Keratinocyte (primary cell): ENCODE results near the gene CD164L2. TPM values are rescaled to one million over a fixed set of nuclear protein-coding genes. Genes with fewer than 3 reads are reported as not detected.

Experiments used
- DNase-seq: peaks from one replicate; pipeline ENCODE4 v3.0.0-alpha.2; 2011; ENCODE audit warnings: low read depth, missing footprints, low spot score
- FAIRE-seq: peaks from 2 replicates; lab custom pipeline; 2011; peaks lifted over from hg19 to GRCh38; lab: Jason Lieb, UNC
- H2AFZ ChIP-seq: 2 replicates; pipeline ENCODE4 v1.6.0; 2012; ENCODE audit warnings: low read length, control low read depth, inconsistent platforms; ENCODE audit not compliant: control insufficient read depth
- H3K27ac ChIP-seq: 2 replicates; pipeline ENCODE4 v1.5.1; 2011; ENCODE audit warnings: low read length; ENCODE audit not compliant: control insufficient read depth, insufficient read depth
- H3K27me3 ChIP-seq: 3 replicates; pipeline ENCODE4 v1.6.0; 2011; ENCODE audit warnings: low read length; ENCODE audit not compliant: control insufficient read depth, insufficient read depth; ENCODE audit errors: extremely low read depth
- H3K36me3 ChIP-seq, 2 experiments: 2 replicates in 1 of 2; 3 replicates in 1 of 2; pipeline ENCODE4 v1.5.1; 2011; ENCODE audit warnings: low read length in 2 of 2, mild to moderate bottlenecking in 1 of 2; ENCODE audit not compliant: control insufficient read depth in 2 of 2, insufficient read depth in 2 of 2; ENCODE audit errors: extremely low read depth in 1 of 2
- H3K4me1 ChIP-seq: 3 replicates; pipeline ENCODE4 v1.5.1; 2011; ENCODE audit warnings: low read length; ENCODE audit not compliant: control insufficient read depth, insufficient read depth; ENCODE audit errors: extremely low read depth
- H3K4me2 ChIP-seq: 3 replicates; pipeline ENCODE4 v1.6.0; 2011; ENCODE audit warnings: low read depth, low read length; ENCODE audit not compliant: control insufficient read depth, insufficient read depth; ENCODE audit errors: extremely low read depth
- H3K4me3 ChIP-seq, 3 experiments: fragments of 200-600 bp in 1 of 3; sonication (generic) in 1 of 3; 2 replicates in 2 of 3; 3 replicates in 1 of 3; pipeline ENCODE4 v1.5.1; 2011 to 2016; ENCODE audit warnings: low read length in 3 of 3, mild to moderate bottlenecking in 3 of 3, control low read depth in 2 of 3, inconsistent platforms in 1 of 3, low read depth in 1 of 3, mixed read lengths in 1 of 3, mixed run types in 1 of 3, moderate library complexity in 1 of 3; ENCODE audit not compliant: control insufficient read depth in 2 of 3, insufficient read depth in 2 of 3; ENCODE audit errors: extremely low read depth in 1 of 3
- H3K79me2 ChIP-seq: 2 replicates; pipeline ENCODE4 v1.6.0; 2012; ENCODE audit warnings: low read length; ENCODE audit not compliant: control insufficient read depth, insufficient read depth
- H3K9ac ChIP-seq: 3 replicates; pipeline ENCODE4 v1.6.0; 2011; ENCODE audit warnings: low read length; ENCODE audit not compliant: control insufficient read depth, insufficient read depth; ENCODE audit errors: extremely low read depth
- H3K9me1 ChIP-seq: 3 replicates; pipeline ENCODE4 v1.6.0; 2011; ENCODE audit warnings: low read length; ENCODE audit not compliant: control insufficient read depth, insufficient read depth; ENCODE audit errors: extremely low read depth
- H3K9me3 ChIP-seq: 2 replicates; pipeline ENCODE4 v1.5.1; 2012; ENCODE audit warnings: low read depth, low read length; ENCODE audit not compliant: control insufficient read depth
- H4K20me1 ChIP-seq: 3 replicates; pipeline ENCODE4 v1.6.0; 2011; ENCODE audit warnings: low read length; ENCODE audit not compliant: control insufficient read depth, insufficient read depth; ENCODE audit errors: extremely low read depth
- EZH2 ChIP-seq: IDR thresholded peaks from one replicate; pipeline ENCODE4 v1.6.1; 2012; ENCODE audit warnings: inconsistent platforms, mild to moderate bottlenecking, low read length, moderate library complexity
- dilution Hi-C: fragments of 300-500 bp; cut with MboI; formaldehyde crosslinking; loops from one replicate; pipeline ENCODE4 v1.7.0; 2020; ENCODE audit warnings: low sequenced_read_pairs; ENCODE audit not compliant: extremely low pct_ligation_motif_present
- polyA plus RNA-seq, 5 experiments: library from polyadenylated mRNA; depleted of rRNA in 3 of 5; stranded (reverse) in 3 of 5; stranded (forward) in 1 of 5; unstranded in 1 of 5; fragments of >200 nt; gene quantifications; 1 replicate in 1 of 5; 2 replicates in 3 of 5; 3 replicates in 1 of 5; pipeline versions ENCODE4 v1.2.1 to v1.2.3, GENCODE V29; 2011 to 2012; ENCODE audit warnings: missing spikeins in 2 of 5, low read depth in 1 of 5, low replicate concordance in 1 of 5
- TF ChIP-seq, protein P1 (sequence below), 3 experiments: IDR thresholded peaks in 1 of 3; conservative IDR thresholded peaks in 1 of 3; optimal IDR thresholded peaks in 1 of 3; 2 replicates in 2 of 3; 3 replicates in 1 of 3; pipeline versions ENCODE3 to v1.5.1; 2011; ENCODE audit warnings: low read length in 3 of 3, mild to moderate bottlenecking in 3 of 3, moderate library complexity in 2 of 3, control low read depth in 1 of 3, inconsistent platforms in 1 of 3; ENCODE audit not compliant: insufficient read depth in 2 of 3; ENCODE audit errors: extremely low read depth in 1 of 3

CD164L2 gene
- polyA plus RNA-seq, 1 donor (not counting 4 experiments of a cell fraction or from before 2014, with no cell fraction given): 2.7 TPM

DNA sequence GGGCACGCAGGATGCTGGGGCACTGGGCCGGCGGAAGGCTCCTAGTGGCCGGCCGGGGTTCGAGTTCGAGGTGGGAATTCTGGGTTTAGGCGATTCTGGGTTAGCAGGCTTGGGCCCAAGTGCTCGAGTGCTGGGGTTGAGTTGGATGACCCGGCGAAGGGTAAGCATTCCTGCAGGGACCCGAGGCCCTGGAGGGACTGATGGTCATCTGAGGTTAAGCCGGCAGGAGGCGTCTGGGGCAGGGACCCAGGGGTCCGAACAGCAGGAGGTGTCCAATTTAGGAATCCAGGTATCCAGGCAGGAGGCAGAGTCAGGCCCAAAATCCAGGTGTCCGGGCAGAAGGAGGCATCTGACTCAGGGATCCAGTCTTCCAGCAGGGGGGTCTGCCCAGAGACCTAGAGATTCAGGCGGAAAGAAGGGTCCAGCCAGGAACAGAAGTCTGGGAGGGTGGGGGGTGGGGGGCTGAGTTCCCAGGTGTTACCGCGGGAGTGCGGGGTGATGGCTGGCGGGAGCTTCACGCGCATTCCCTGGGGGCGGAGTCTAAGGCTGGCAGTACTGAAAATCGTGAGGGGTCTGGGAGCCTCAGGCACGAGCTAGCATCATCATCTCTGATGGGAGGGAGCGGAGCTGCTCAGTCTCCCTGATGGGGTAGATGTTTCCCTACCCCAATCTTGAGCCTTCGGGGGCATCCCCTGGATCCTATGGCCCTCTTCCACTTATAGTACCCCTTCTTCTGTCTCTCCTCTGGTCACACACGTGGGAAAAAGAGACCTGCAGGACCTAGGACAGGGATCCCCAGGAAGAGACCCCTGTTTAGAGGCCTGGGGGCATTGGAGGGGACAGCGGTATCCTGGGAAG, 9.9 kb upstream of the CD164L2 start:
- Histone ChIP-seq H3K27me3 (no peaks in the 10 kb centered on the region), H3K9me3 (no peaks in the 10 kb centered on the region), H3K4me2 (peak overlapping the region; percentile 93), H3K79me2 (peaks cover 15% of the 10 kb centered on the region), H3K27ac (peak overlapping the region; percentile 81), H3K4me1 (peaks cover 21% of the 10 kb centered on the region), H3K36me3 (no peaks in the 10 kb centered on the region), H2AFZ (peak overlapping the region; percentile 74), H3K9ac (peak overlapping the region; percentile 90), H3K4me3 (peak overlapping the region; percentile 66 to 86 (median 84)), H4K20me1 (no peaks in the 10 kb centered on the region), H3K9me1 (no peaks in the 10 kb centered on the region)
- TF ChIP-seq, protein P1, sequence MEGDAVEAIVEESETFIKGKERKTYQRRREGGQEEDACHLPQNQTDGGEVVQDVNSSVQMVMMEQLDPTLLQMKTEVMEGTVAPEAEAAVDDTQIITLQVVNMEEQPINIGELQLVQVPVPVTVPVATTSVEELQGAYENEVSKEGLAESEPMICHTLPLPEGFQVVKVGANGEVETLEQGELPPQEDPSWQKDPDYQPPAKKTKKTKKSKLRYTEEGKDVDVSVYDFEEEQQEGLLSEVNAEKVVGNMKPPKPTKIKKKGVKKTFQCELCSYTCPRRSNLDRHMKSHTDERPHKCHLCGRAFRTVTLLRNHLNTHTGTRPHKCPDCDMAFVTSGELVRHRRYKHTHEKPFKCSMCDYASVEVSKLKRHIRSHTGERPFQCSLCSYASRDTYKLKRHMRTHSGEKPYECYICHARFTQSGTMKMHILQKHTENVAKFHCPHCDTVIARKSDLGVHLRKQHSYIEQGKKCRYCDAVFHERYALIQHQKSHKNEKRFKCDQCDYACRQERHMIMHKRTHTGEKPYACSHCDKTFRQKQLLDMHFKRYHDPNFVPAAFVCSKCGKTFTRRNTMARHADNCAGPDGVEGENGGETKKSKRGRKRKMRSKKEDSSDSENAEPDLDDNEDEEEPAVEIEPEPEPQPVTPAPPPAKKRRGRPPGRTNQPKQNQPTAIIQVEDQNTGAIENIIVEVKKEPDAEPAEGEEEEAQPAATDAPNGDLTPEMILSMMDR (optimal IDR thresholded peaks at IDR 0.05 in 1 of 3, IDR thresholded peaks at IDR 0.05 in 1 of 3, conservative IDR thresholded peaks at IDR 0.05 in 1 of 3; ENCODE audit: extremely low read depth in 1 of 3, insufficient read depth in 2 of 3, low read length in 3 of 3): peak in 2 of 3 experiments; percentile 29 to 32
- TF ChIP-seq EZH2: no peak
- no peak for DNase-seq
- FAIRE-seq: no peak
- dilution Hi-C loops: no loop called here

- Histone ChIP-seq H3K27ac (peak within 1 kb of the TSS; percentile 81), H3K4me1 (peaks cover 21% of the 10 kb centered on the region), H3K79me2 (peaks cover 15% of the 10 kb centered on the region), H3K4me2 (peak within 1 kb of the TSS; percentile 93), H3K4me3 (peak within 1 kb of the TSS; percentile 66 to 86 (median 84)), H3K9me1 (no peaks in the 10 kb centered on the region), H3K27me3 (no peaks in the 10 kb centered on the region), H3K9me3 (no peaks in the 10 kb centered on the region), H2AFZ (peak within 1 kb of the TSS; percentile 84), H3K36me3 (no peaks in the 10 kb centered on the region), H3K9ac (peak within 1 kb of the TSS; percentile 90), H4K20me1 (no peaks in the 10 kb centered on the region)
- peak; percentile 68 for DNase-seq
- TF ChIP-seq EZH2: no peak
- TF ChIP-seq, protein P1 (optimal IDR thresholded peaks at IDR 0.05 in 1 of 3, IDR thresholded peaks at IDR 0.05 in 1 of 3, conservative IDR thresholded peaks at IDR 0.05 in 1 of 3; ENCODE audit: extremely low read depth in 1 of 3, insufficient read depth in 2 of 3, low read length in 3 of 3): peak; percentile 33 to 66 (median 66)
- no peak for FAIRE-seq
- dilution Hi-C loops: no loop called here
Observed at GRCh38 chr1:27392096-27392777, 9.1 kb upstream of the CD164L2 start, which contains the start of gene GPR3. Gene GPR3, plus strand, starts transcription at chr1:27392622. Its CDS starts 1,177 bp downstream, at chr1:27393799.
